LHCN-M2 (cell line): ENCODE results near the gene OR7G2. TPM values are rescaled to one million over a fixed set of nuclear protein-coding genes. Genes with fewer than 3 reads are reported as not detected.
A peak's percentile ranks its signal among the peaks of the same experiment; 100 is the strongest.

ENCODE experiments used
- DNase-seq: peaks from one replicate; pipeline ENCODE4 v3.0.0-alpha.2; 2012; ENCODE audit warnings: low read depth
- polyA plus RNA-seq: library from polyadenylated mRNA; unstranded; fragments of >200 nt; gene quantifications from one replicate; pipeline ENCODE4 v1.2.1, GENCODE V29; 2012; ENCODE audit warnings: missing spikeins
- total RNA-seq: library from RNA; depleted of rRNA; stranded (reverse); fragments of >200 nt; gene quantifications from 2 replicates; pipeline ENCODE4 v1.2.3, GENCODE V29; 2014; rRNA removed

Gene OR7G2
- total RNA-seq, result not detected in 2 replicates
- polyA plus RNA-seq, result not detected

- no peak for DNase-seq
Measured at GRCh38 chr19:9107375-9107774, at the start of gene OR7G2. OR7G2 (minus strand) TSS chr19:9107475; CDS start chr19:9103243, 4,232 bp downstream.

GRCh38 chr19:9156304-9156703 lies 49.0 kb upstream of the OR7G2 start:
- DNase-seq, result no peak

GRCh38 chr19:9155591-9155990 lies 48.3 kb upstream of the OR7G2 start:
- no peak for DNase-seq

- no peak for DNase-seq
Measured at GRCh38 chr19:9151367-9151766, 44.1 kb upstream of the OR7G2 start.

- DNase-seq, result no peak
Measured at GRCh38 chr19:9150650-9151049, 43.4 kb upstream of the OR7G2 start.

GRCh38 chr19:9149997-9150396 lies 42.7 kb upstream of the OR7G2 start:
- no peak for DNase-seq

GRCh38 chr19:9148697-9149096 lies 41.4 kb upstream of the OR7G2 start:
- no peak for DNase-seq

- DNase-seq, result no peak
Measured at GRCh38 chr19:9146882-9147281, 39.6 kb upstream of the OR7G2 start.

GRCh38 chr19:9144920-9145319 lies 37.6 kb upstream of the OR7G2 start:
- DNase-seq, result peak; percentile 25

GRCh38 chr19:9140159-9140874 lies 33.0 kb upstream of the OR7G2 start, which contains the start of gene ZNF317:
ZNF317 (plus strand) TSS chr19:9140397; CDS start chr19:9156017, 15,620 bp downstream.
- peak; percentile 90 for DNase-seq

- no peak for DNase-seq
Measured at GRCh38 chr19:9139609-9140158, 32.4 kb upstream of the OR7G2 start.

- no peak for DNase-seq
Measured at GRCh38 chr19:9132422-9132821, 25.1 kb upstream of the OR7G2 start.

- no peak for DNase-seq
Measured at GRCh38 chr19:9130965-9131364, 23.7 kb upstream of the OR7G2 start.

- DNase-seq, result peak; percentile 15
Measured at GRCh38 chr19:9128171-9128570, 20.9 kb upstream of the OR7G2 start.

- DNase-seq, result no peak
Measured at GRCh38 chr19:9126900-9127405, 19.7 kb upstream of the OR7G2 start, which contains the start of gene OR7G3. OR7G3 (minus strand) TSS chr19:9126950; CDS start chr19:9126950, 0 bp downstream.

GRCh38 chr19:9116547-9116946 lies 9.3 kb upstream of the OR7G2 start:
- no peak for DNase-seq

GRCh38 chr19:9115307-9115813 lies 8.1 kb upstream of the OR7G2 start, which contains the start of gene OR7G1:
OR7G1 (minus strand) TSS chr19:9115763; CDS start chr19:9115763, 0 bp downstream.
- DNase-seq, result no peak

GRCh38 chr19:9109959-9110358 lies 2.7 kb upstream of the OR7G2 start:
- DNase-seq, result no peak

GRCh38 chr19:9086761-9087160 lies 20.5 kb downstream of the OR7G2 start, which contains the start of gene OR1M1:
OR1M1 (plus strand) TSS chr19:9087061; CDS start chr19:9093245, 6,184 bp downstream.
- no peak for DNase-seq

GRCh38 chr19:9078651-9079050 lies 28.6 kb downstream of the OR7G2 start:
- no peak for DNase-seq

- no peak for DNase-seq
Measured at GRCh38 chr19:9076901-9077300, 30.4 kb downstream of the OR7G2 start.
